ENCODE data around the gene DOLPP1.

DOLPP1 gene

GRCh38 chr9:129064499-129064908, 16.4 kb upstream of the DOLPP1 start:
- DNase-seq (ENCODE audit: low spot score), result no peak

- DNase-seq (ENCODE audit: low spot score), result no peak
These were observed 12.8 kb upstream of the DOLPP1 start for GRCh38 chr9:129068110-129068509.

GRCh38 chr9:129068990-129069861, 11.7 kb upstream of the DOLPP1 start:
- peak; percentile 94 for DNase-seq (ENCODE audit: low spot score)

- peak; percentile 67 for DNase-seq (ENCODE audit: low spot score)
These were observed 10.9 kb upstream of the DOLPP1 start for GRCh38 chr9:129069862-129070641.

DNA sequence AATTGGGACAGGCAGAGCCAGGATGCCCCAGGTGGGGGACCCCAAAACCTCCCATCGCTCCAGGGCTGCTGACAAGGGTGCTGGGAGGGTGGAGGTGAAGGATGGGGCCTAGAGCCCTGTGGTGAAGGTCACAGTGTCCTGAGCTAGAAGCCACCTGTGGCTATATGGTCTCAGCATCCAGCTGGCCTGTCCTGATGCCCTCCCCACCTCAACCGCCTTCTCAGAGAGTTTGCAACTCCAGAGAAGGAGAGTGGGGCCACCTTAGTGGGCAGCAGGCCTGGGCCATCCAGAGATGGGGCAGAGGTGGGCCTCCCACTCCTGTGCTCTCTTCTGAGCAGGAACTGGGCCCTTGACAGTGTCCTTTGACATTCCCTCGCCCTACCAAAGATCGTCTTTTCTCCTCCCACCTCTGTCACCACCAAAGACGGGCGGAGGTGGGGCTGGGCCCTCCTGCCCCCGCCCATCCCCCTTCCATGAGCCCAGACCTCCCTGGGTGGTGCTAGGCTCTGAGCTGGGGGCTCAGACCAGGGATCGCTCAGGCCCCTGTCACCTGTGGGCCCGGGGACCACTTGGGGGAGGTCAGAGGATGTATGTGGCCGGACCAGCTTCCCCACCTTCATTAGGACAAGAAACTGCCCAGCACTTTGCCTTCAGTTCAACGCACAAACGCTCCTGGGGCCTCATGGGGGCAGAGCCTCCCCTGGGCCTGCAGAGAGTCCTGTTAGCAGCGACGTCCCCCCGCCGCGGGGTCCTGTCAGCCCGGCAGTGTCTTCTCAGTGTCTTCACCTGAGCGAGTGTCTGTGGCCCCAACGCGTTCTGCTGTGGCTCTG, 10.0 kb upstream of the DOLPP1 start:
- DNase-seq (ENCODE audit: low spot score), result peak; percentile 61

- peak; percentile 80 for DNase-seq (ENCODE audit: low spot score)
These were observed 9.3 kb upstream of the DOLPP1 start for GRCh38 chr9:129071526-129072126.

GRCh38 chr9:129072171-129072570, 8.7 kb upstream of the DOLPP1 start:
- DNase-seq (ENCODE audit: low spot score), result peak; percentile 32

DNA sequence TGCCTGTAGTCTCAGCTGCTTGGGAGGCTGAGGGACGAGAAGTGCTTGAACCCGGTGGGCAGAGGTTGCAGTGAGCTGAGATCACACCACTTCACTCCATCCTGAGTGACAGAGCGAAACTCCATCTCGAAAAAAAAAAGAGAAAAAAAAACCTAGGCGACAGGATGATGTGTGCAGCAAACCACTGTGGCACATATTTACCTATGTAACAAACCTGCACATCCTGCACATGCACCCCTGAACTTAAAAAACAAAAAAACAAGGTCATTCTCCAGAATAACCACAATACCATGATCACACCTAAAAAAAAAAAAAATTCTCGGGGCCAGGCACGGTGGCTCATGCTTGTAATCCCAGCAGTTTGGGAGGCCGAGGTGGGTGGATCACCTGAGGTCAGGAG, 7.5 kb upstream of the DOLPP1 start:
- DNase-seq (ENCODE audit: low spot score), result no peak

- DNase-seq (ENCODE audit: low spot score), result no peak
These were observed 6.8 kb upstream of the DOLPP1 start for GRCh38 chr9:129074106-129074505.

DNA sequence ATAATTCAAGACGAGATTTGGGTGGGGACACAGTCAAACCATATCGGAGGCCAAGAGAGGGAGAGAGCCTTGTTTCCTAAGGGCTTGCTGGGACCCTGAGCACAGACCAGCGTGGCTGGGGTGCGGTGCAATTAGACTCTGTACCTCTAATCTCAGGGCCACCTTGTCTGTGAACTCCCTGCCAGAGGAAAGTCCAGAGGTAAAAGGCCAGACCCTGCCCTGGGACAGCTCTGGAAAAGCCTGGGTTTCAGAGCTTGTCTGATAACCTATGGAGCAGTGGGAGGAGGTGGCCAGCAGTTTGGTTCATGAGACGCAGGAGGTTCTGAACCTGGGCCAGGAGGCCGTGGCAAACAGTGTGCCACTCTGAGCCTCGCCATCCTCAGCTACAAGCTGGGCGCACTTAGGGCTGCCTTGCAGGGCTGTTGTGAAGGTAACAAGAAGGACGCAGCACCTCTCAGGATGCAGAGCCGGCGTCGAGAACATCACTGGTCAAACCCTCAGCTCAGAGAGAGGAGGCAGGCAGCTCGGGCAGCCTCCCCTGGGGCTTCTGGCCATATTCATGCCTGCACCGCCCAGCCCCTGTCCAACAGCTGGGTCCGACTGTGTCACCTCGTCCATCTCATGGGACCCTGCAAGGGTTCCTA, 4.8 kb upstream of the DOLPP1 start:
- no peak for DNase-seq (ENCODE audit: low spot score)

- DNase-seq (ENCODE audit: low spot score), result no peak
These were observed 4.3 kb upstream of the DOLPP1 start for GRCh38 chr9:129076640-129077037.

DNA sequence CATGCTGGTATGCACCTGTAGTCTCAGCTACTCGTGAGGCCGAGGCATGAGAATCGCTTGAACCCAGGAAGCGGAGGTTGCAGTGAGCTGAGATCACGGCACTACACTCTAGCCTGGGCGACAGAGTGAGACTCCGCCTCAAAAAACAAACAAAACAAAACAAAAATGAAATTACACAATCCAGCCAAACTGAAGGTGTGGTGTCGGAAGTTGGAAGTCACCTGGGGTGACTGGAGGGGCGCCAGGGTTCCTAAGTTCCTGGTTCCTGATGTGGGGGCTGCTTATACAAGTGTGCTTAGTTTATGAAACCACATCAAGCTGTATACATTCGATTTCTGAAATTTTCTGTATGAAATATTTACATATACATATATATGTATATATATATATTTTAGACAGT, 3.7 kb upstream of the DOLPP1 start:
- DNase-seq (ENCODE audit: low spot score), result no peak

- no peak for DNase-seq (ENCODE audit: low spot score)
These were observed 2.0 kb upstream of the DOLPP1 start for GRCh38 chr9:129078691-129079503.

DNA sequence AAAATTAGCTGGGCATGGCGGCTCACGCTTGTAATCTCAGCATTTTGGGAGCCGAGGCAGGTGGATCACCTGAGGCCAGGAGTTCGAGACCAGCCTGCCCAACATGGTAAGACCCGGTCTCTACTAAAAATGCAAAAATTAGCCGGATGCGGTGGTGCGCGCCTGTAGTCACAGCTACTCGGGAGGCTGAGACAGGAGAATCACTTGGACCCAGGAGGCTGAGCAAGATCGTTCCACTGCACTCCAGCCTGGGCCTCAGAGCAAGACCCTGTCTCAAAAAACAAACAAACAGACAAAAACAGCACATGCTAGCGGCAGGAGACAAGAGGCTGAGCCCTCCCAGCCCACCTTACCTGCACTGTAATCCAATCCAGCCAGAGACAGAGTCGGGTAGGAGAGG, 1.1 kb upstream of the DOLPP1 start:
- no peak for DNase-seq (ENCODE audit: low spot score)

GRCh38 chr9:129080298-129080600, 662 bp upstream of the DOLPP1 start:
- DNase-seq (ENCODE audit: low spot score), result no peak

DNA sequence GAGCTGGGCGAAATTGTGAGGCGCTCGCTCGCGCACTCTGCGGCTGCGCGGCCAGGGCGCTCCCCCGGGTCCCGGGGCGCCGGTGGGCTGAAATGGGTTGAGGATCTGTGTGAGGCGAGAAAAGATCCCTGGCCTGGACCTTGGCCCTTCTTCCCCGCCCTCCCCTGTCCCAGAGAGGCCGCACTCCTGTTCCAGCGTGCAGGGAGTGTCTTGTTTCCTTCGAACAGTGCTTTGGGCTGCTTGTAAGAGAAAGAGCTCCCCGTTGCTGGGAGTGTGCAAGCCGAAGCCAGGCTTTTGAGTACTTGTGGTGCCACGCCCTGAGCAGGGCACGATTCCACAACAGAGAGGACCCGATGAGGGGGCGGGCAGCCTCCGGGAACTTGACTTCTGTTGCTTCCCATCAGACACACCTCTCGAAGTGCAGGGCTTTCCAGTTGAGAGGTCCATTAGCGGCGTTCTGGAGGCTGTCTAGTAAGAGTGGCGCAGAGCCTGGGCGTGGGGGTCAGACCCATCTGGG, 535 bp downstream of the DOLPP1 start:
- no peak for DNase-seq (ENCODE audit: low spot score)

GRCh38 chr9:129084087-129084486, 3.2 kb downstream of the DOLPP1 start:
- no peak for DNase-seq (ENCODE audit: low spot score)

GRCh38 chr9:129089246-129089645, 8.3 kb downstream of the DOLPP1 start:
- DNase-seq (ENCODE audit: low spot score), result no peak

GRCh38 chr9:129093602-129094386, 12.9 kb downstream of the DOLPP1 start:
- DNase-seq (ENCODE audit: low spot score), result no peak

All from hematopoietic multipotent progenitor cell treated with erythropoietin and hydrocortisone succinate and interleukin-3 and kit ligand, for 17 days (in vitro differentiated cells).